ENCODE data around the gene HBD.
"Not testable (repeated sequence)": the region's sequence is repeated elsewhere in the genome, so short reads cannot be mapped to it uniquely, and the experiment has no call there.

The HBD gene

DNA sequence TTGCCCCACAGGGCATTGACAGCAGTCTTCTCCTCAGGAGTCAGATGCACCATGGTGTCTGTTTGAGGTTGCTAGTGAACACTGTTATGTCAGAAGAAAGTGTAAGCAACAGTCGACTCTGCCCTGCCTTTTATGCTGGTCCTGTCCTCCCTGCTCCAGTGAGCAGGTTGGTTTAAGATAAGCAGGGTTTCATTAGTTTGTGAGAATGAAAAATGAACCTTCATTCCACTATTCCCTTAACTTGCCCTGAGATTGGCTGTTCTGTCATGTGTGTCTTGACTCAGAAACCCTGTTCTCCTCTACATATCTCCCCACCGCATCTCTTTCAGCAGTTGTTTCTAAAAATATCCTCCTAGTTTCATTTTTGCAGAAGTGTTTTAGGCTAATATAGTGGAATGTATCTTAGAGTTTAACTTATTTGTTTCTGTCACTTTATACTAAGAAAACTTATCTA, at the start of gene HBD:
TSS of gene HBD (minus strand) at position 103 of the 454 bp plus-strand sequence. CDS start at position 53, 50 bp downstream.
- no peak for DNase-seq

GRCh38 chr11:5283882-5284281, 49.6 kb upstream of the HBD start:
- no peak for DNase-seq

- no peak for DNase-seq
These were observed 48.8 kb upstream of the HBD start for GRCh38 chr11:5283086-5283485.

DNA sequence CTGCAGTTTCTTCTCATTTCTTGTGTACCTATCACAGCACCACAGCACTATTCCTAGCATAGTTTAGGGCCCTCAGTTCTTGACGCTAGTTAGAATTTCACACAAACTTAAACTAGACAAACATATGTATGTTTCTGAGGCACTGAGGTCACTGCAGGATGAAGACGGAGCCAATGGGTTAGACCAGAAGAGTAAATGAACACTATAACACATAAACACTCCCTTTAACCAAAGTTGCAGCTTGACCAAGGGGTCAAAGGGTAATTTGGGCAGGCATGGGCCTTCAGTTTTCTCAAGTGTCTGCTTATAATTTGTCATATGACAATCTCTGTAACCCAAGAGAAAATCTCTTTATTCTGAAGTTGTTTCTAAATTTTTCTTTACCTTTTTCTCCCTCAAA, 48.3 kb upstream of the HBD start:
- DNase-seq = no peak

- no peak for DNase-seq
These were observed 47.3 kb upstream of the HBD start for GRCh38 chr11:5281596-5281995.

DNA sequence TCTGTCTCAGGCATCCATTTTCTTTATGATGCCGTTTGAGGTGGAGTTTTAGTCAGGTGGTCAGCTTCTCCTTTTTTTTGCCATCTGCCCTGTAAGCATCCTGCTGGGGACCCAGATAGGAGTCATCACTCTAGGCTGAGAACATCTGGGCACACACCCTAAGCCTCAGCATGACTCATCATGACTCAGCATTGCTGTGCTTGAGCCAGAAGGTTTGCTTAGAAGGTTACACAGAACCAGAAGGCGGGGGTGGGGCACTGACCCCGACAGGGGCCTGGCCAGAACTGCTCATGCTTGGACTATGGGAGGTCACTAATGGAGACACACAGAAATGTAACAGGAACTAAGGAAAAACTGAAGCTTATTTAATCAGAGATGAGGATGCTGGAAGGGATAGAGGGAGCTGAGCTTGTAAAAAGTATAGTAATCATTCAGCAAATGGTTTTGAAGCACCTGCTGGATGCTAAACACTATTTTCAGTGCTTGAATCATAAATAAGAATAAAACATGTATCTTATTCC, 46.4 kb upstream of the HBD start:
- DNase-seq = peak; percentile 1 to 36

- no peak for DNase-seq
These were observed 45.3 kb upstream of the HBD start for GRCh38 chr11:5279471-5280090.

GRCh38 chr11:5277807-5278382, 43.6 kb upstream of the HBD start:
- no peak for DNase-seq

GRCh38 chr11:5276697-5277096, 42.4 kb upstream of the HBD start:
- DNase-seq = no peak

- no peak for DNase-seq
These were observed 41.3 kb upstream of the HBD start for GRCh38 chr11:5275369-5276110.

DNA sequence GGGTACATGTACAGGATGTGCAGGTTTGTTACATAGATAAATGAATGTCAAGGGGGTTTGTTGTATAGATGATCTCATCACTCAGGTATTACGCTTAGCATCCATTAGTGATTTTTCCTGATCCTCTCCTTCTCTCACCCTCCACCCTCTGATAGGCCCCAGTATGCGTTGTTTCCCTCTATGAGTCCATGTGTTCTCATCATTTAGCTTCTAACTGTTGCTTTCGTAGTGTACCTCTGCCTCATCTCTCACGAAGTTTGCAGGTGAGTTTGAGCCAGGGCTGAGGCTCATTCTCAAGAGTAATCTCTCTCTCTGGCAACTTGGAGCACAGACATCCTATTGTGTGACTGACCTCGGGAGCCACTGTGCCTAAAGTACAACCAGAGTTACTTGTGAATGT, 40.1 kb upstream of the HBD start:
- no peak for DNase-seq

DNA sequence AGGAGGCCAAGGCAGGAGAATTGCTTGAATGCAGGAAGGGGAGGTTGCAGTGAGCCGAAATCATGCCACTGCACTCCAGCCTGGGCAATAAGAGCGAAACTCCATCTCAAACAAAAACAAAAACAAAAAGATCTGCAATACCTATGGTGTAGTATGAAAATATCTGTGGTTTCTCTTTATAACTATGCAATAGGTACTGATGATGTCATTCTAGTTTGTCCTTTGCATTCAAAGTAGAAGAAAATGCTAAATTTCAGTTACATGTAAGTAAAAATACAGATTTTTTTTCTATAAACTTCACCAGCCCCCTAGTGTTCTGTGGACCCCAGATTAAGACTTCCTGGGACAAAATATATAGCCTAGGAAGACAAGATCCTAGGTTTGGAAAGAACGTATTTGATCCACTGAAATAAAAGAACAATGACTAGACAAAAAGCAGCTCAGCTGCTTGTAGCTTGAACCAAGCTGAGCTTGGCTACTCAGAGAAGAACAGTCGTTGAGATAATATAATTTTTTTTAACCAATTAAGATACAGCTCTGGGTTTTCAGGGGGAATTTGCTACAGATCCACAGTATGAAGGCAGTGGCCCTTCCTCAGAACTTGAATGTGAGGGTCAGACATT, 38.2 kb upstream of the HBD start:
- no peak for DNase-seq

DNA sequence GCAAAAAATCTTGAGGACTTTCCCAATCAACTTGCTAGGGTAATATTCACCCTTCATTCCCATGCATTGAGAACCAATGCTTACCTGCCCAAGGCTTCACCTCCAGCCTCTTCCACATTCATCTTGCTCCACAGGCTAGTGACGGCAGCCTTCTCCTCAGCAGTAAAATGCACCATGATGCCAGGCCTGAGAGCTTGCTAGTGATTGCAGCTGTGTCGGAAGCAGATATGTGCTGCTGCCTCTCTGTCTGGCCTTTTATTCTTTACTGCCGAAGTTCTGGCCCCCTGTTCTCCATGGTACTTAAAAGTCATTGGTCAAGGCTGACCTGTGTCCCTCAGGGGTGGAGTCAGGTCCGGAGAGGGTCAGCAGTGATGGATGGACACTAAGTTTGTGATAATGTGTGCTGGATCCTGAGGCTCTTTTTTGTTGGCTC, 35.4 kb upstream of the HBD start, which contains the start of gene HBE1:
TSS of gene HBE1 (minus strand) at position 231 of the 433 bp plus-strand sequence. CDS start at position 176, 55 bp downstream.
- DNase-seq = no peak

DNA sequence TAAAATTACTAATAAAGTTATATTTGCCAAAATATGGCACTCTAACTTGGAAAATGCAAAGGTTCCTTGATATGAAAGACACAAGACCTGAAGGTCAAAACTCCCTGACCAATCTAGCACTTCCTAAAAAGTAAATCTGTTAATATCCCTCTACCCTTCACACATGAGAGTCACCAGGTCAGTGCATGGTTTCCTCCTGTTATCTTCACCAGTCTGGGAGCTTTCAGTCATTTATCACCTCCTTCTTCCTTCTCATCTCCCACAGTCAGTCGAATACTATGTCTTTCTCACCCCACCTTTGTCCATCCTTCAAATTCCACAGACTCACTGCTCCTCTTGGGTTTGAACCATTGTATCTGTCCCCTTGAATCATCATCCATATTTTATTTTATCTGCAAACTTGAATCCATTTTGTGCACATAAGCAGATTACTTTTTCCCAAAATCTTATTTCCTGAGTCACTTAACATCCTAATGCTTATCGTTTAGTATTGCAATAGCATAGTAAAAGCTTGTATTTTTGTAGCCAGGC, 32.8 kb upstream of the HBD start:
- DNase-seq = no peak

DNA sequence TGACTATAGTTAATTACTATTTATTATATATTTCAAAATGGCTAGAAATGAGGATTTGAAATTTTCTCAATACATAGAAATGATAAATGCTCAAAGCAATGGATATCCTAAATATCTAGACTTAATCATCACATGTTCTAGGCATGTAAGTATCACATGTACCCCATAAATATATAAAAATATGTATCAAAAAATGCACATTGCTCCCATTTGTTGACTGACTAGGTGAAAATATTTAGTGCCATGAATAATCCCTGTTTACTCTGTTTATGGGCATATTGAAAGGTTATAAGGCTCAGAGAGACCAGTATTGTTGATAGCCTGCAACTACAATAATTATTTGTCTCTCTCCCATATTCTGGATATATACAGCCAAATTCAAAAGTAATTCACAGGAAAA, 32.3 kb upstream of the HBD start:
- no peak for DNase-seq

DNA sequence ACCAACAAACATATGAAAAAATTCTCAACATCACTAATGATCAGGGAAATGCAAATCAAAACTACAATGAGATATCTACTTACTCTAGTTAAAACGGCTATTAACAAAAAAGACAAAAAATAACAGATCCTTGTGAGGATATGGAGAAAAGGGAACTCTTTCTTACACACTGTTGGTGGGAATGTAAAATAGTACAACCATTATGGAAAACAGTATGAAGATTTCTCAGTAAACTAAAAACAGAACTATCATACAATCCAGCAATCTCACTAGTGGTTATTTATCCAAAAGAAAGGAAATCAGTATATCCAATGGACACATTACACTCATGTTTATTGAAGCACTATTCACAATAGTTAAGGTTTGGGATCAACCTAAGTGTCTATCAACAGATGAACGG, 31.5 kb upstream of the HBD start:
- DNase-seq = no peak

DNA sequence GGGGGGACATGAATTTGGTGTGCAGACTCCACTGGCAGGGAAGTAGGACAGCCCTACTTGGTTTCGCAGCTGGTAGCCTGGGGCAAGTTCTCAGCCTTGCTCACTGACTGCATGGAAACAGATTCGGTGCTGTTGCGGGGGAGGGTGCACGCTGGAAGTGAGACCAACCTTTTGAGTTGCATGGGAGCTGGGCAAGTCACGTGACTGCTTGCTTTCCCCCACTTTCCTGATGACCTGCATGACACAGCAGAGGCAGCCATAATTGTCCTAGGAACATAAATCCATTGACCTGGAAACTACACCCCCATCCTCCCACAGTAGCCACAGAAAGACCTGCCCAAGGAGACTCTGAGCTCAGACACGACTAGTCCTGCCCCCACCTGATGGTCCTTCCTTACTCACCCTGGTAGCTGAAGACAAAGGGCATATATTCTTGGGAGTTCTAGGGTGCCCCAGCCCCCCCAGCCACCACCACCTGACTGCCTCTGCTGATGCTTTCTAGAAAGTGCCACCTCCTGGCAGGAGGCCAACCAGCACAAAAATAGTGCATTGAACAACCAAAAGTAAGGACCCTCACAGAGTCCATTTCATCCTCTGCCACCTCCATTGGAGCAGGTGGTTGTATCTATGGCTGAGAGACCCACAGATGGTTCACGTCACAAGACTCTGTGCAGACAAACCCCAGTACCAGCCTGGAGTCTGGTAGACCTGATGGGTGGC, 24.4 kb upstream of the HBD start:
- no peak for DNase-seq

- DNase-seq = no peak
These were observed 23.0 kb upstream of the HBD start for GRCh38 chr11:5257296-5257695.

GRCh38 chr11:5254646-5255413, 20.5 kb upstream of the HBD start, which contains the start of gene HBG2:
Gene HBG2 (minus strand): TSS chr11:5254781. CDS start chr11:5254728, 53 bp downstream.
- DNase-seq = not testable (repeated sequence)

DNA sequence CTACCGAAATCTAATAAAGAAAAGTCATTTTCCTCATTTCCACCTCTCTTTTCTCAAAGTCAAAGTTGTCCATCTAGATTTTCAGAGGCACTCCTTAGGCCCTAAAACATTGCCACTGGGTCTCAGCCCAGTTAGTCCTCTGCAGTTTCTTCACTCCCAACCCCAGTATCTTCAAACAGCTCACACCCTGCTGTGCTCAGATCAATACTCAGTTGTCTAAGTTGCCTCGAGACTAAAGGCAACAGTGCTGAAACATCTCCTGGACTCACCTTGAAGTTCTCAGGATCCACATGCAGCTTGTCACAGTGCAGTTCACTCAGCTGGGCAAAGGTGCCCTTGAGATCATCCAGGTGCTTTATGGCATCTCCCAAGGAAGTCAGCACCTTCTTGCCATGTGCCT, 19.7 kb upstream of the HBD start:
- DNase-seq = not testable (repeated sequence)

- not testable (repeated sequence) for DNase-seq
These were observed 19.2 kb upstream of the HBD start for GRCh38 chr11:5253440-5253839.

GRCh38 chr11:5252919-5253265, 18.6 kb upstream of the HBD start:
- no peak for DNase-seq

Data from CD4-positive, alpha-beta T cell treated with Interleukin-4 for 1 hour (primary cell).